SJSA1 (cell line): Measurements from ENCODE around the gene CTNNA1. TPM values are rescaled to one million over a fixed set of nuclear protein-coding genes. Genes with fewer than 3 reads are reported as not detected.

Source experiments
- DNase-seq, 2 experiments: peaks; one replicate each; pipeline ENCODE4 v3.0.0-alpha.2; 2015 to 2020; ENCODE audit warnings: low spot score in 2 of 2, low read depth in 1 of 2
- H3K27ac ChIP-seq: fragments of 250-450 bp; sonication (Bioruptor Pico); 2 replicates; pipeline ENCODE4 v1.5.1; 2020; ENCODE audit warnings: mild to moderate bottlenecking, moderate library complexity
- H3K27me3 ChIP-seq: fragments of 250-450 bp; sonication (Bioruptor Pico); replicated peaks from 2 replicates; pipeline ENCODE4 v1.5.1; 2020; ENCODE audit warnings: mild to moderate bottlenecking, moderate library complexity
- H3K36me3 ChIP-seq: fragments of 250-450 bp; sonication (Bioruptor Pico); 2 replicates; pipeline ENCODE4 v1.5.1; 2020; ENCODE audit warnings: mild to moderate bottlenecking
- H3K4me1 ChIP-seq: fragments of 250-450 bp; sonication (Bioruptor Pico); replicated peaks from 2 replicates; pipeline ENCODE4 v1.6.1; 2021; ENCODE audit warnings: mild to moderate bottlenecking
- H3K4me3 ChIP-seq: fragments of 250-450 bp; sonication (Bioruptor Pico); 2 replicates; pipeline ENCODE4 v1.5.1; 2020; ENCODE audit warnings: mild to moderate bottlenecking
- H3K9me3 ChIP-seq: fragments of 250-450 bp; sonication (Bioruptor Pico); replicated peaks from 2 replicates; pipeline ENCODE4 v1.5.1; 2020; ENCODE audit warnings: mild to moderate bottlenecking
- total RNA-seq: library from RNA; depleted of rRNA; stranded (reverse); fragments of >200 nt; shearing (Covaris generic); gene quantifications from 2 replicates; pipeline ENCODE4 v1.2.3, GENCODE V29; 2014

Gene CTNNA1
- total RNA-seq, 1 experiment from 2014 or later, result 606 TPM

DNA sequence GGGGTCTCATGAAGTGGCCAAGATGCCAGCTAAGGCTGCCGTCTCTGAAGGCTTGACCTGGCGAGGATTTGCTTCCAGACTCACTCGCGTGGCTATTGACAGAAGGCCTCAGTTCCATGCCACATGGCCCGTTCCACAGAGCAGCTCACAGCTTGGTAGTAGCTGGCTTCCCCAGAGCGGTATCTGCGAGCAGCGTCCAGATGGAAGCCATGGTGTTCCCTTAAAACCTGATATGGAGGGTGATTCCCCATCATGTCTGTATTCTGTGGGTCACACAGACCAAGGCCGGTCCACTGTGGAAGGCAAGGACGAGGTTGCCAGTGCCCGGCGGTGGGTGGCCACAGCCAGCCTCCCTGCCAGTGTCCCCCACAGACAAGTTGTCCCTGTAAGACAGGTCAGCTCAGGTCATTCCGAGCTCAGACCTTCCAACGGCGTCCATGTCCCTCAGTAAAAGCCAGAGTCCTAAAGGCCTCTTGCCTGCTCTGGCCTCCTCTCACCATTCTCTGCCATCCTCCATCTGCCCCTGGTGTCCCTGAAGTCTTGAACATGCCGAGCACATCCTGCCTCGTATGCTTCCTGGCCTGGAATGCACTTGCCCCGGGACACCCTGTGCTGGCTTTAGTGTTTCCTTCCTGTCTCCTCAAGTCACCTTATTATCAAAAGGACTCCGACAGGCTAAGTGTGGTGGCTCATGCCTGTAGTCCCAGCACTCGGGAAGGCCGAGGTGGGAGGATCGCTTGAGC lies 183.2 kb downstream of the CTNNA1 start:
- Histone ChIP-seq H3K36me3 (peaks cover 56% of the 10 kb centered on the region), H3K4me1 (no peaks in the 10 kb centered on the region), H3K27me3 (no peaks in the 10 kb centered on the region), H3K4me3 (no peak overlapping the region), H3K9me3 (no peaks in the 10 kb centered on the region), H3K27ac (no peak overlapping the region)
- peak in 1 of 2 experiments; percentile 41 for DNase-seq

DNA sequence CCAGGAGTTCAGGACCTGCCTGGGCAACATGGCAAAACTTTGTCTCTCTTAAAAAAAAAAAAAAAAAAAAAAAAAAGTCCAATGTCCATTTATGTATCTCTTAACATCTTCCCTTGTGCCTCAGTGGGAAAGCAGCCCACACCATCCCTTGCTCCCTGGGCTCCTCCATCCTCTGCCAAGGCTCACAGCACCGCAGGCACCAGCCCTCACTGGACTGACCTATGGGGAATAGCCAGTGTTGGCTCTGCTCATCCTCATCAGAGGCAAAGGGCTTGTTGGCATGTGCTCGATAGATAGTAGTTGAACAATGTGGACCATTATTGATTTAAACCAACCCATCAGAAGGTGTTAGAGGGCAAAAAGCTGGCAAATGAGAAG lies 183.7 kb downstream of the CTNNA1 start:
- Histone ChIP-seq H3K4me3 (no peak overlapping the region), H3K27ac (no peak overlapping the region), H3K36me3 (peaks cover 51% of the 10 kb centered on the region), H3K4me1 (no peaks in the 10 kb centered on the region), H3K9me3 (no peaks in the 10 kb centered on the region), H3K27me3 (no peaks in the 10 kb centered on the region)
- no peak for DNase-seq

DNA sequence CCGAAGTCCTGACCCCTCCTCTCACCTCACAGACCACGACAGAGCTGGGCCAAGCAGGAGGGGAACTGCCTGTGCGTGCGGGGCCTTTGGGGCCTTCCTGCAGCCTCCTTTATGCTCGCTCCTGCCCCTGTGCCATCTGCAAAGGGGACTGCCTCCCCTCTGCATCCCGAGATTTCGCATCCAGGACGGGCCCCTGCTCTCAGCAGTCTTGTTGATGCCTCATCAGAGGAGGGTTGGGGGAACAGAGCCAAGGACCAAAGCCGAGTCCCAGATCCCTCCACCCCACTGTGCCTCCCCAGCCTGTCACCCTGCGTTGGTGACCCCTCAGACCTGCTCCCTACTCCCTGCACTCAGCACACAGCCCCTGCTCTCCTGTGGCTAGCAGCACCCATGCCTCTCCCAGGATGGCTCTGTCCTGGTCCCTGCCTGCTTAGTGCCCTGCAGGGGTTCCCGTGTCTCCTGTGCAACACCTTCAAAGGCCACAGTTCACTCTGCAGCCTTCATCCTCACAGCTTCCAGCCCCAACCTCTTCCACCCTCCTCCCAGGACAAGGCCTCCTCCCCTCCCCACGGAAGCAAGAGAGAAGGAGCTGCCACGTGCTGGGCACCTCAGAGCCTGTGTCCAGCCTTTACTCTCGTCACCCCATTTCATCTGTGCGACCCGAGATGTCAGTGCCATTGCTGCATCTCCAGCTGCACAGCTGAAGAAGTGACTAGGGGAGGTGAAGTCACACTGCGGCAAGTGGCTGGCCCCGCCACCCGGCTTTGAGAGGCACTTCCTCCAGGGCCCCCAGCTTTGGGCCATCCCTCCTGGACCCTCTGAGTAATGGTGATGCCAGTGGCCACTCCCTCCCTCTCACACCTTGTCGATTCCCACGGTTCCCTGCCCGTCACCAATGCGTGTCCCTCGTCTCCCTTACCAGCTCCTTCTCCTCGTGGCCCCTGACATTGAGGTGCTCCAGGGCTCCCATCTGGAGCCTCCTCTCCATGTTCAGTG lies 184.5 kb downstream of the CTNNA1 start:
- H3K27me3 ChIP-seq, result no peaks in the 10 kb centered on the region
- no peak overlapping the region for H3K4me3 ChIP-seq
- H3K36me3 ChIP-seq, result peaks cover 43% of the 10 kb centered on the region
- peak in 1 of 2 experiments; percentile 44 for DNase-seq
- no peaks in the 10 kb centered on the region for H3K9me3 ChIP-seq
- H3K27ac ChIP-seq, result no peak overlapping the region
- H3K4me1 ChIP-seq, result no peaks in the 10 kb centered on the region

DNA sequence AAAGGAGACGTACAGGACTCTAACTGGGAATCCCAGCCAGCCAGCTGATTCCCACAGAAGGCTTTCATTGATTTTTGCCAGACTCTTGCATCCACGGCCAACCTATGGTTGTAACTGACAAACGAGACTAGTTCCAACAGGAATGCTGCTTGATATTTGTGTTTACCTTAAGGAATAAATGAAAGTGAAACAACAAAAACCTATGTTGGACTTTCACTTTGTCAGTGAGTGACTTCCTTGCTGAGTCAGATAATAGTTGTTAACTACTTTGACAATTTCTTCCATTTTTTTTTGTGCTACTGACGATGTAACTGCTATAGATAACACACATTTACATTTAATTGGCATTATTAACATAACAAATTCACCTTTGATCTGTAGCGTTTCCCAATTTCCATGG lies 185.3 kb downstream of the CTNNA1 start:
- no peaks in the 10 kb centered on the region for H3K4me1 ChIP-seq
- DNase-seq, result no peak
- H3K27ac ChIP-seq, result no peak overlapping the region
- no peaks in the 10 kb centered on the region for H3K27me3 ChIP-seq
- H3K36me3 ChIP-seq, result peaks cover 35% of the 10 kb centered on the region
- H3K4me3 ChIP-seq, result no peak overlapping the region
- no peaks in the 10 kb centered on the region for H3K9me3 ChIP-seq

DNA sequence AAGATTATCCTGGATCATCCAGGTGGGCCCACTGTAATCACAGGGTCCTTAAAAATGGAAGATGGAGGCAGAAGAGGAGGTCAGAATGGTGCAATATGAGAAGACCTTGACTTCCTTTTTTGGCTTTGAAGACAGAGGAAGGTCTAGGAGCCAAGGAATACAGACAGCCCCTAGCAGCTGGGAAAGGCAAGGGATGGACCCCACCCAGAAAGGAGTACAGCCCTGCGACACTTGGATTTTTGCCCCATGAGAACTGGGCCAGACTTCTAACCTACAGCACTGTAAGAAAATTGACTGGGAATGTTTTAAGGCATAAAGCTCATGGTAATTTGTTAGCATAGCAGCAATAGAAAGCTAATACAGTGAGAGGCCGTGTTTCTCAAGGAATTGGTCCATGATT lies 188.8 kb downstream of the CTNNA1 start:
- Histone ChIP-seq H3K27ac (no peak overlapping the region), H3K4me3 (no peak overlapping the region), H3K9me3 (no peaks in the 10 kb centered on the region), H3K36me3 (peaks cover 17% of the 10 kb centered on the region), H3K27me3 (no peaks in the 10 kb centered on the region), H3K4me1 (no peaks in the 10 kb centered on the region)
- no peak for DNase-seq

DNA sequence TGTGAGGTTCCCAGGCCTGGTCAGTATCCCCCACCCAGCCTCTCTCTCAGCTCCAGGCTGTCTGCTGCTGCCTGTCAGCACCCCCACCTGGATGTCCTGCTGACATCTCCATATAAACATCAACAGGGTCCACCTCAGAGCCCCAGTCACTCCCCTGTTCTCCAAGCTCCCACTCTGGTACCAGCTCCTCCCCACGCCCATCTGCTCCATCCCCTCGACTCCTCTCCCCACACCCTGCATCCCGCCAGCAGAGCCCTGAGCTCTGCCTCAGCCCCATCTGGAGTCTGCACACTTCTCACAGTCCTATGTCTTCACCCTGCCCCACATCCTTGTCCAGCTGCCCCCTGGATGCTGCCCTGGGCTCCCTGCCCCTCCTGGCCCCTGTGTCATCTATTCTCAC lies 189.6 kb downstream of the CTNNA1 start:
- DNase-seq, result peak in 1 of 2 experiments; percentile 44
- H3K4me1 ChIP-seq, result no peaks in the 10 kb centered on the region
- no peaks in the 10 kb centered on the region for H3K27me3 ChIP-seq
- H3K4me3 ChIP-seq, result no peak overlapping the region
- H3K9me3 ChIP-seq, result no peaks in the 10 kb centered on the region
- H3K36me3 ChIP-seq, result peaks cover 17% of the 10 kb centered on the region
- H3K27ac ChIP-seq, result no peak overlapping the region

DNA sequence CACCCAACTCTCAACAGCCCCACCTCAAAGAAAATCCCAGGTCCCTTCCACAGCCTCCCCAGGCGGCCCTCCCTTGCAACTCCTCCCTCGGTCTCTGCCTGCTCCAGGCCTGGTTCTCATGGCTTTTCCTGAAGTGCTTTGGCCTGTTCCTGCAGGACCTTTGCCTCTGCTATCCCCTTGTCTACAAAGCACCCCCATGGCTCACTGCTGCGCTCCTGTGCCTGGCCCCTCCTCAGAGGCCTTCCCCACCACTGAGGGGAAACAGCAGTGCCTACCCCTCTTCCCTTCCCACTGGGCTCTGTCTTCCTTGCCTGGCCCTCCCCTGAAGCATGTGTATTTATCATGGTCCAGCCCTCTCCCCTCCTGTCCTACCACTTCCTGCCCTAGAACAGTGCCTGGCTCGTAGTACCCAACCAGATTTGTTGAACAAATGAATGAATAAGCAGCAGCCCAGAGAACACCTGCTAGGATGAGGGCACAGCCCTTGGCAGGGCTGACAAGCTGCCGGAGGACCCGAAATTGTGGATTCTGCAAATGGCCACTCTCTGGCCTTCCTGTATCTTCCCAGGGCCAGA lies 190.5 kb downstream of the CTNNA1 start:
- Histone ChIP-seq H3K36me3 (peaks cover 17% of the 10 kb centered on the region), H3K27ac (no peak overlapping the region), H3K27me3 (no peaks in the 10 kb centered on the region), H3K9me3 (no peaks in the 10 kb centered on the region), H3K4me1 (no peaks in the 10 kb centered on the region), H3K4me3 (no peak overlapping the region)
- no peak for DNase-seq

DNA sequence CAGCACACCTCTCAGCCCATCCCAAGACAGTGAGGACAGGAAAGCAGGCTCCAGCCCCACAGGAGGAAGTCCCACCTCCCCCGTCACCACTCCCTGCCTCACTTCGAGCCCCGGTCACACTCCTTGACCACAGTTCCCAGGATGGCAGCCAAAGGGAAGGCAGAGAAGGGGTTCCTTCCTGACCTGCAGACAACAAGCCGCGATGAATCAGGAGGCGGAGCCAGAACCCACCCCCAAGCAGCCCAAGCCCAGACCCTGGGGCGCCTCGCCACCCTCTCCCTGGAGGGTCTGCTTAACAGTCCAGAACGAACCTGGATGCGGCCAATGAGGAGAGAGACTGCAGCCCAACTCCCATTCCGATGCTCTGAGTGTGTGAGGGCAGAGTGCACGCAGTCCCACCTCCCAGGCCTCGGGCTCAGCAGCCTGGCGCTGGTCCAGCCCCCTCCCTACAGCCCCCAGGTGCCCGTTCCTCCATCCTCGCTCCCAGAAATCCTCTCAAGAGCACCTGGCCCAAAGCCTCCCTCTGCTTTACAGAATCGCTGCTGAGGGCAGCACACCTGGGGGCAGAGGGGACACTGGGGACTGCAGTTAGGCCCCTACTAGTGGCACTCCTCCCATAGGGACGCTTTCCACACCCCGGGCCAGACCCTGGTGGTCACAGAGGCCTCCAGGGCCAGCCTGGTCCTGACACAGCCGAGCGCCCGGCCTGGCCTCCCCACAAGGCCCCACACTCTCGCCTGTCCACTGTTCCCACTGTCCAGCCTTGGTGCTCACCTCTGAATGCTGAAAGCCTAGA lies 191.5 kb downstream of the CTNNA1 start:
- peak in 1 of 2 experiments; percentile 49 for DNase-seq
- Histone ChIP-seq H3K27me3 (no peaks in the 10 kb centered on the region), H3K27ac (no peak overlapping the region), H3K9me3 (no peaks in the 10 kb centered on the region), H3K4me3 (no peak overlapping the region), H3K4me1 (no peaks in the 10 kb centered on the region), H3K36me3 (peaks cover 17% of the 10 kb centered on the region)

DNA sequence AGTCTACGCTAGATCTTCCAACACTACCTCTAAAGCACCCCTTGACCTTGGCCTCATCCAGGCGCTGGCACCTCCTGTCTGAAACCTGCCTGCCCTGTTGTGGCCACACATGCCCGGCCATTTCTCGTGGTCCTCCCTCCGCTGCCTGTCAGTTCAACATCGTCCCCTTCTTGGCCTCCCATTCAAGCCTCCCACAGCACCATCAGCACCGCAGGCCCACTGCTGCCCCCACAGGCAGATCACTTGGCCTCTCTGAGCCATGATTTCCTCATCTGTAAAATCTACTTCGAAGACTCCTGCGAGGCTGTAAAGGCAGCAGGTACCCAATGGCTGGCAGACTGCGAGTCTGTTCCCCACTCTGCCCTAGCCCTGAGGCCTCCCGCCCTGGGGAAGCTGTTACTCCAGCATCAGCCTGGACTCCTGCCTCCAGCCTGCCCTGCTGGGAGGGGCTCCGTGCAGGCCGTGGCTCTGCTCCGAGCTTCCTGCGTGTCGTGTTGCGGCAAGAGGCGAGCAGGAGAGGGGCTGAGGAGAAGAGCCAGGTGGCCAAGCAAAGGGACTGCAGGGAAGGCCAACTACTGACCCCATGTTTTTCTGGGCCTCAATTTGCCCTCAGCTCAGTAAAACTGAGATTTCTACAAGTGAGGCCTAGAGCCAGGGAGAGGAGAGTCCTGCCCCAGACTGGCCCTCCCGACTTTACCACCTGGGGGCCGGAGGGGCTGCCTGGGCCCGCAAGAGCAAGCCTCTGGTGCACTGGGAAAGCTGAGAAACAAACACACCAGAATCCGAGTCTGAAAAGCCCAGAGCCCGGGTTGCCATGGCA lies 192.4 kb downstream of the CTNNA1 start:
- peaks cover 17% of the 10 kb centered on the region for H3K36me3 ChIP-seq
- no peaks in the 10 kb centered on the region for H3K27me3 ChIP-seq
- no peak overlapping the region for H3K27ac ChIP-seq
- no peaks in the 10 kb centered on the region for H3K9me3 ChIP-seq
- no peaks in the 10 kb centered on the region for H3K4me1 ChIP-seq
- peak in 1 of 2 experiments; percentile 43 for DNase-seq
- H3K4me3 ChIP-seq, result no peak overlapping the region

DNA sequence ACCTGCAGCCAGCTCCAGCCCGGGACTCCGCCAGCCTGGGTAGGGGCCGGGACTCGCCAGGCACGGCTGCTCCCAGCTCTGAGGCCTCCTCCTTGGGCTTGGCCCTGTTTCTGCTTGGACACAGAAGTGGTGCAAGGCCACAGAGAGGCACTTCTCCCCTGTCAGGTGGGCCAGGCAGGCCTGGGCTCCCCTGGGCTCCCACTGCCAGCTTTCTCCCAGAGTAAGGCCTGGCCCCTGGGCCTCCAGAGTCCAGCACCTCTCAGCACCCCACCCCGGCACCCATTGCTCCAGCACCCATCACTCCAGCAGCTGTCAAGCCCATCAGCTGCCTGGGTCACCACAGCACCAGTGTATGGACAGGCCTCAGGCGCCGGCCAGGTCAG lies 193.0 kb downstream of the CTNNA1 start:
- Histone ChIP-seq H3K27me3 (no peaks in the 10 kb centered on the region), H3K9me3 (no peaks in the 10 kb centered on the region), H3K4me1 (no peaks in the 10 kb centered on the region), H3K27ac (no peak overlapping the region), H3K4me3 (no peak overlapping the region), H3K36me3 (peaks cover 17% of the 10 kb centered on the region)
- peak in 1 of 2 experiments; percentile 42 for DNase-seq

DNA sequence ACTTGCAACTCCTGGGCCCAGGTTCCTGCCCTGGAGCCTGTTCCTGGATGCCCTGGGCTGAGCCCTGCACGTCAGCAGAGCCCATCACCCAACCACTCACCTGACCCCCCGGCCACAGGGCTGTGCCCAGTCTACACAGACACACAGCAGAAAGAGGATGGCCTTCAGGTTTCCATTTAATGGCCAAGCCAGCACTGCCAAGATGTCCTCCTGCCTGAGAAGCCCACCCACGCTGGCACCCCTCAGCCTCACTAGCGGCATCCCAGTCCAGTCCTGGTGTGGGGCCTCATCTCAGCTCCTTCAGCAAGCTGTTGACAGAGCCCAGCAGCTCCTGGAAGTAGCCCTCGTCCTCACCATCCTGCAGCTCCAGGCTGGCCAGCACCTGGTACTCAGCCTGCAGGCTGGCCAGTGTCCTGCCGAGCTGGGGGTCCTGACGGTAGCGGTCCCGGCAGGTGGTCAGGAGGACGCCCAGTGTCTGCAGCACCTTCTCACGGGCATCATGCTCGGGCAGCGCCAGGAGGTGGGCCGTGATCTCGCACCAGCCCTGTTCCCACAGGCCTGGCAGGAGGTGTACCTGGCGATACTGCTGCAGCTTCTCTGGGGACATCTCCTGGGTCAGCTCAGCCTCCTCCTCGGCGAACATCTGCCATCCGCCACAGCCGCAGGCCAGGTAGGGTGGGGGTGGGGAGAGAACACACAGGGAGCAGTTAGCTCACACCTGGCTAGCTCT lies 193.8 kb downstream of the CTNNA1 start:
- no peaks in the 10 kb centered on the region for H3K9me3 ChIP-seq
- H3K4me1 ChIP-seq, result no peaks in the 10 kb centered on the region
- no peak overlapping the region for H3K4me3 ChIP-seq
- H3K27ac ChIP-seq, result no peak overlapping the region
- peak in 1 of 2 experiments; percentile 46 for DNase-seq
- H3K27me3 ChIP-seq, result no peaks in the 10 kb centered on the region
- H3K36me3 ChIP-seq, result peaks cover 17% of the 10 kb centered on the region

DNA sequence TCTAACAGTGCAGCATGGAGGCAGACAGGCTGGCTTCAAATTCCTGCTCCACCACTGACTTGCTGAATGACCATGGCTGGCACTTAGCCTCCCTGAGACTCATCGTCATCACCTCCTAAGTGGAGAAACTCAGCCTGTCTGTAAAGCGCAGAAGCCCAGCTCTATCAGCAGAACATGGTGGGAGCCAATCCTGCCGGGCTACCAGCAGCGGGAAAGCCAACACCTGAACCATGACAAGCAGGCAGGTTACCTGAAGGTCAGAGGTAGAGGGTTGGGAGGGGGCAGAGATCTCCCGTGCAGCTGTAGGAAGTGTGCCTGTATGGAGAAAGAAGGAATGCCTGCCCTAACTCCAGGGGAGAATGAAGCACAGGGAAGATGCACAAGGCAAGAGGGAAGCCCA lies 194.6 kb downstream of the CTNNA1 start:
- Histone ChIP-seq H3K4me1 (no peaks in the 10 kb centered on the region), H3K9me3 (no peaks in the 10 kb centered on the region), H3K4me3 (no peak overlapping the region), H3K27me3 (no peaks in the 10 kb centered on the region), H3K27ac (no peak overlapping the region), H3K36me3 (peaks cover 17% of the 10 kb centered on the region)
- DNase-seq, result no peak
